Fibroblast of villous mesenchyme (primary cell): ENCODE results near the gene PRKG1. TPM values are rescaled to one million over a fixed set of nuclear protein-coding genes. Genes with fewer than 3 reads are reported as not detected.

Experiments used
- DNase-seq: peaks from one replicate; pipeline ENCODE4 v3.0.0-alpha.2; 2010; ENCODE audit warnings: low read depth
- H3K4me3 ChIP-seq: 2 replicates; pipeline ENCODE4 v1.5.1; 2011; ENCODE audit warnings: low read depth, mild to moderate bottlenecking, low read length
- total RNA-seq: library from RNA; depleted of rRNA; stranded (reverse); fragments of >200 nt; gene quantifications from 2 replicates; pipeline ENCODE4 v1.2.3, GENCODE V29; 2012
- TF ChIP-seq, protein P1 (sequence below): IDR thresholded peaks from 2 replicates; pipeline ENCODE4 v1.5.1; 2012; ENCODE audit warnings: low read depth, mild to moderate bottlenecking, low read length; ENCODE audit not compliant: insufficient read depth

PRKG1 gene
- total RNA-seq, 1 donor: 19.0 TPM

GRCh38 chr10:52208365-52208764 lies 1134.1 kb downstream of the PRKG1 start:
- TF ChIP-seq, protein P1, sequence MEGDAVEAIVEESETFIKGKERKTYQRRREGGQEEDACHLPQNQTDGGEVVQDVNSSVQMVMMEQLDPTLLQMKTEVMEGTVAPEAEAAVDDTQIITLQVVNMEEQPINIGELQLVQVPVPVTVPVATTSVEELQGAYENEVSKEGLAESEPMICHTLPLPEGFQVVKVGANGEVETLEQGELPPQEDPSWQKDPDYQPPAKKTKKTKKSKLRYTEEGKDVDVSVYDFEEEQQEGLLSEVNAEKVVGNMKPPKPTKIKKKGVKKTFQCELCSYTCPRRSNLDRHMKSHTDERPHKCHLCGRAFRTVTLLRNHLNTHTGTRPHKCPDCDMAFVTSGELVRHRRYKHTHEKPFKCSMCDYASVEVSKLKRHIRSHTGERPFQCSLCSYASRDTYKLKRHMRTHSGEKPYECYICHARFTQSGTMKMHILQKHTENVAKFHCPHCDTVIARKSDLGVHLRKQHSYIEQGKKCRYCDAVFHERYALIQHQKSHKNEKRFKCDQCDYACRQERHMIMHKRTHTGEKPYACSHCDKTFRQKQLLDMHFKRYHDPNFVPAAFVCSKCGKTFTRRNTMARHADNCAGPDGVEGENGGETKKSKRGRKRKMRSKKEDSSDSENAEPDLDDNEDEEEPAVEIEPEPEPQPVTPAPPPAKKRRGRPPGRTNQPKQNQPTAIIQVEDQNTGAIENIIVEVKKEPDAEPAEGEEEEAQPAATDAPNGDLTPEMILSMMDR: no peak
- no peak for DNase-seq
- H3K4me3 ChIP-seq: no peak overlapping the region

- no peak overlapping the region for H3K4me3 ChIP-seq
- no peak for DNase-seq
- TF ChIP-seq, protein P1: no peak
Measured at GRCh38 chr10:52210161-52210560, 1135.9 kb downstream of the PRKG1 start.

DNA sequence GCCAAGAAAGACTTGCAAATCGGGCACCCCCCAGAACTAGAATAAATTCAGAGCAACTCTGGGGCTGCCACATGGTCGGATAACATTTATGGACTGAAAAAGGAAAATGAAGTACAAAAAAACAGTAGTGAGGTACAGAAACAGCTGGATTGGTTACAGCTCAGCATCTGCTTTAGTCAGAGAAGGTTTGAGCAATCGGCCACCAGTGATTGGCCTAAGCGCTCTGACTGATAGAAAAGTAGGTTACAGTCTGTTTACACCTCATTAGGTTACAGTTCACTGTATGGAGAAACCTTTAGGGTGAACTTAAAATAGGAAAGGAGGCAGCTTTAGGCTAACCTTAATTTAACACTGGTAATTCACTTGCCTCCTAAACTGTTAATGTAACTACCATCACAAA lies 1137.8 kb downstream of the PRKG1 start:
- DNase-seq: peak; percentile 33
- TF ChIP-seq, protein P1: no peak
- no peak overlapping the region for H3K4me3 ChIP-seq

DNA sequence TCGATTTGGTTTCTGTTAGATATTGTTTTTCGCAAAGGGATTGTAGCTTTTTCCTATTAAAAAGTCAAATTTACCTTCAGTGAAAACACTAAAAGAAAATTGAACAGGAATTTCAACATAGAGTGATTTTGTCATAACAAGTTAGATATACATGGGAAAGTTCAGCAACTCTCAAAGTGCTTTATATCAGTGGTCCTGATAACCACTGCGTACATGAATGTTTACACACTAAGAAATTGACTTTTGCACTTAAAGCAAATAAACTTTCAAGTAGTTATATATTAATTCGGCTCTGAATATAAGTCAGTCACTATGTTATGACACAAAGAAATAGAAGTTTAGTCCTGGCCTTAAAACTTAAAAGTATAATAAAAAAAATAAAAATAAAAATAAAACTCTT lies 1138.5 kb downstream of the PRKG1 start:
- no peak overlapping the region for H3K4me3 ChIP-seq
- TF ChIP-seq, protein P1: no peak
- no peak for DNase-seq

DNA sequence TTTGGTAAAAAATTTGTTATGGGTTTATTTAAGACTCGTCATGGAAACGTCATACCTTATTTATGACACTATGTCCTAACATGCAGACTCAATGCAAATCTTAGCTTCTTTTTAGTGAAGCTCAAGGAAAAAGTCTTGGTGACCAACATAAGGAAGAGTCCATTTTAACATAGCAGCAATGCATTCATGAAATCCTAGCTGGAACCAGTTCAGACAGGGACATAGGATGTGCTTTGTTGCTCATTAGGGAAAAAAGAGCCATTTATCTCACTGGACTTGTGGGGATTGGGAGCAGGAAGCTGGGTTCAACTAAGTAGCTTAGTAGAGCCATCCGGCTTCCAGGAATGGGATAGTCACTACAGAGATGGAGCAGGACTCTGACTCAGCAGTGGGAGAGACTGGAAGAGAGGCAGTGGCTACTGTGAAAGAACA lies 1139.0 kb downstream of the PRKG1 start:
- DNase-seq: peak; percentile 57
- TF ChIP-seq, protein P1: no peak
- no peak overlapping the region for H3K4me3 ChIP-seq

DNA sequence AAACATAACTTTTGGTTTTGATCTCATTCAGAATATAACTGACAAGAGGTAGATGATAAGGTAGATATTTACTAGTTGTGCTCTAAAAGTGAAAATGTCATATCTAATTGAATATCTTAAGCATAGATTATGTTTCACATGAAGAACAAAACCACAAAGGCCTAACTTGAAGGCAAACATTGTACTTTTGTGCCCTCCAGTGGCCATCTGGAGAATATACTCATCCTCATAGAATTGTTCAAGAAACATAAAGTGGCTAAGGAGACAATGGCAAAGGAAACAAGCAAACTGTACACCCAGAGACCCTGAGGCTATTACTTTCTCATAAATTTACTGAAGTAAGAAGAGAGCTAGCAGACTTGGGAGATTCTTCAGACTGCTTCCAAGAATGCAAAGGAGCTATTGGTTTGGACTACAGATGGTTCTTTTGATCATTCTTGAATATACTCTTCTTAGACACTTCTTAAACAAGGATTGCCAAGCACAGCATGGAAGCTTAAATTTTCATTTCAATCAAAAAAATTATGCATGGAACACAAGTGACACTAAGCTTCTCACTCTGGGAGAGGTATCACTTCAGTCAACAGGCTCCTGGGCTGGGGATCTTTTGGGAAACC lies 1141.6 kb downstream of the PRKG1 start:
- TF ChIP-seq, protein P1: peak; percentile 78
- DNase-seq: peak; percentile 81
- no peak overlapping the region for H3K4me3 ChIP-seq

DNA sequence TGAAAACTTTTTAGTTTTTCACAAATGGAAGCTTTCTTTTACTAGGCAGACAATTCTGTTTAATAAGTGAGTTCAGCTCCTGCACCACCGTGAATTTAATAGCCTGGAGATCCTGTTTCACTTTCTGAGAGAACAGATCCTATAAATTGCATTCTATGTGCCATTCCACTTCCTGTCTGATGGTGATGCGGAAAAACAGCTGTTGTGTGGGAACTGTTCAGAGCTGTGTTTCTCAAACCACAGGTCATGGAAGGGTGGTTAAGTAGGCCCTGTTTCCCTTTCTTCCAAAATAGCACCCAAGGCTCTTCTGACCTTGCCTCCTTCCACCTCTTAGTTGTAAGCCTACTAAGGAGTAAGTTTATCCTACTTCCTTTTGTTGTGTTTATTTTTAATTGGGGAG lies 1142.6 kb downstream of the PRKG1 start:
- no peak overlapping the region for H3K4me3 ChIP-seq
- TF ChIP-seq, protein P1: no peak
- peak; percentile 95 for DNase-seq
